Endothelial cell of umbilical vein (primary cell): ENCODE data around the gene LRRIQ1. TPM values are rescaled to one million over a fixed set of nuclear protein-coding genes. Genes with fewer than 3 reads are reported as not detected.

Experiments used
- BruUV-seq: library from RNA; stranded (reverse); fragments of 400-500 nt; replicated peaks from 2 replicates; lab custom pipeline; 2021; lab: Mats Ljungman, UMichigan
- CTCF ChIA-PET: fragments of 300-600, 350-600 bp; sonication (Branson Sonifier 250); formaldehyde crosslinking; loops from one replicate; lab custom pipeline; 2021; ENCODE audit warnings: antibody characterized with exemption, inconsistent platforms; lab: Charles Lee
- POLR2A ChIA-PET: fragments of 300-600, 350-600 bp; sonication (Branson Sonifier 250); formaldehyde crosslinking; loops from one replicate; lab custom pipeline; 2021; ENCODE audit warnings: antibody characterized with exemption, inconsistent platforms; lab: Charles Lee
- DNase-seq: peaks from one replicate; pipeline ENCODE4 v3.0.0-alpha.2; 2011; ENCODE audit warnings: low read depth, low spot score
- FAIRE-seq: peaks from 2 replicates; lab custom pipeline; 2011; peaks lifted over from hg19 to GRCh38; lab: Jason Lieb, UNC
- H2AFZ ChIP-seq: 2 replicates; pipeline ENCODE4 v1.6.0; 2012; ENCODE audit warnings: low read depth, low read length, control low read depth, inconsistent platforms
- H3K27ac ChIP-seq: 2 replicates; pipeline ENCODE4 v1.5.1; 2011; ENCODE audit warnings: low read depth, mild to moderate bottlenecking, control low read depth, low read length, moderate library complexity; ENCODE audit not compliant: insufficient read depth
- H3K27me3 ChIP-seq, 2 experiments: 2 replicates each; pipeline versions ENCODE4 v1.6.0 to v1.6.1; 2011; ENCODE audit warnings: low read length in 2 of 2, mixed read lengths in 1 of 2; ENCODE audit not compliant: control insufficient read depth in 2 of 2, insufficient read depth in 2 of 2
- H3K36me3 ChIP-seq, 2 experiments: 2 replicates in 1 of 2; 3 replicates in 1 of 2; pipeline ENCODE4 v1.5.1; 2011; ENCODE audit warnings: low read length in 2 of 2, mild to moderate bottlenecking in 1 of 2, moderate library complexity in 1 of 2; ENCODE audit not compliant: control insufficient read depth in 2 of 2, insufficient read depth in 2 of 2; ENCODE audit errors: extremely low read depth in 1 of 2
- H3K4me1 ChIP-seq: 3 replicates; pipeline ENCODE4 v1.5.1; 2011; ENCODE audit warnings: mild to moderate bottlenecking, low read length; ENCODE audit not compliant: control insufficient read depth, insufficient read depth; ENCODE audit errors: extremely low read depth
- H3K4me2 ChIP-seq: 2 replicates; pipeline ENCODE4 v1.6.1; 2011; ENCODE audit warnings: low read length, control low read depth, mixed read lengths; ENCODE audit not compliant: insufficient read depth
- H3K4me3 ChIP-seq, 3 experiments: fragments of 200-600 bp in 1 of 3; sonication (generic), shearing (Covaris generic) in 1 of 3; replicated peaks in 1 of 3; 2 replicates each; pipeline ENCODE4 v1.5.1; 2011 to 2016; ENCODE audit warnings: control low read depth in 3 of 3, low read length in 3 of 3, mild to moderate bottlenecking in 2 of 3, inconsistent platforms in 1 of 3, low read depth in 1 of 3, moderate library complexity in 1 of 3; ENCODE audit not compliant: insufficient read depth in 1 of 3
- H3K79me2 ChIP-seq: 2 replicates; pipeline ENCODE4 v1.6.0; 2012; ENCODE audit warnings: low read length, inconsistent platforms; ENCODE audit not compliant: control insufficient read depth, insufficient read depth
- H3K9ac ChIP-seq: replicated peaks from 2 replicates; pipeline ENCODE3; 2011; ENCODE audit warnings: low read length, control low read depth; ENCODE audit not compliant: insufficient read depth; ENCODE audit errors: extremely low read depth
- H3K9me1 ChIP-seq: replicated peaks from 3 replicates; pipeline ENCODE4 v1.6.0; 2011; ENCODE audit warnings: mild to moderate bottlenecking, low read length; ENCODE audit not compliant: control insufficient read depth, insufficient read depth; ENCODE audit errors: extremely low read depth
- H3K9me3 ChIP-seq: replicated peaks from 2 replicates; pipeline ENCODE4 v1.5.1; 2012; ENCODE audit warnings: low read length, inconsistent platforms; ENCODE audit not compliant: control insufficient read depth, insufficient read depth
- H4K20me1 ChIP-seq: replicated peaks from 2 replicates; pipeline ENCODE3; 2011; ENCODE audit warnings: mild to moderate bottlenecking, low read length; ENCODE audit not compliant: control insufficient read depth, insufficient read depth; ENCODE audit errors: extremely low read depth
- FOS ChIP-seq: IDR thresholded peaks from 2 replicates; pipeline ENCODE4 v1.6.1; 2011; ENCODE audit warnings: mild to moderate bottlenecking, low read length, moderate library complexity, borderline replicate concordance; ENCODE audit not compliant: insufficient read depth
- dilution Hi-C: fragments of 300-500 bp; cut with MboI; formaldehyde crosslinking; loops from one replicate; pipeline ENCODE4 v1.15.0; 2019; ENCODE audit warnings: low sequenced_read_pairs; ENCODE audit not compliant: extremely low pct_ligation_motif_present
- intact Hi-C: fragments of 100-400 bp; cut with micrococcal nuclease; formaldehyde crosslinking; loops from one replicate; pipeline ENCODE4 v1.10.0; 2022
- polyA plus RNA-seq, 4 experiments: library from polyadenylated mRNA; depleted of rRNA in 3 of 4; stranded (reverse) in 3 of 4; unstranded in 1 of 4; fragments of >200 nt; gene quantifications; 2 replicates each; pipeline versions ENCODE4 v1.2.1 to v1.2.3, GENCODE V29; 2011 to 2012; ENCODE audit warnings: missing spikeins in 1 of 4
- total RNA-seq: library from RNA; stranded (reverse); gene quantifications from 2 replicates; pipeline ENCODE4 v1.2.3, GENCODE V29; 2021
- TF ChIP-seq, protein P1 (sequence below), 2 donors: IDR thresholded peaks; 1 replicate in 1 of 2; 2 replicates in 1 of 2; pipeline ENCODE4 v1.5.1; 2011; ENCODE audit warnings: low read length in 2 of 2, mild to moderate bottlenecking in 2 of 2, moderate library complexity in 2 of 2, control low read depth in 1 of 2, inconsistent platforms in 1 of 2, low read depth in 1 of 2; ENCODE audit not compliant: insufficient read depth in 1 of 2; ENCODE audit errors: extremely low read depth in 1 of 2

LRRIQ1 gene
- total and polyA plus RNA-seq, 2 donors (not counting 3 experiments of a cell fraction or from before 2014, with no cell fraction given): 0.08 to 0.20 TPM

GRCh38 chr12:85277900-85278597 is 241.9 kb downstream of the LRRIQ1 start:
- Histone ChIP-seq H3K9me1 (no peaks in the 10 kb centered on the region), H3K4me1 (peaks cover 13% of the 10 kb centered on the region), H2AFZ (no peak overlapping the region), H3K79me2 (peaks cover 9% of the 10 kb centered on the region), H3K9me3 (no peaks in the 10 kb centered on the region), H3K27me3 (peaks cover 29 to 47% of the 10 kb centered on the region in 2 experiments), H4K20me1 (no peaks in the 10 kb centered on the region), H3K4me2 (no peak overlapping the region), H3K36me3 (no peaks in the 10 kb centered on the region), H3K4me3 (no peak overlapping the region), H3K9ac (no peak overlapping the region), H3K27ac (no peak overlapping the region)
- no TSS peak for BruUV-seq
- ChIA-PET CTCF (interaction anchor here (0.8 to 1.6 kb wide), 2 partner anchors 121 to 164 kb away, joined by 3 to 4 read pairs; no protein-coding TSS in a partner anchor), POLR2A (no interaction called here)
- TF ChIP-seq, protein P1, sequence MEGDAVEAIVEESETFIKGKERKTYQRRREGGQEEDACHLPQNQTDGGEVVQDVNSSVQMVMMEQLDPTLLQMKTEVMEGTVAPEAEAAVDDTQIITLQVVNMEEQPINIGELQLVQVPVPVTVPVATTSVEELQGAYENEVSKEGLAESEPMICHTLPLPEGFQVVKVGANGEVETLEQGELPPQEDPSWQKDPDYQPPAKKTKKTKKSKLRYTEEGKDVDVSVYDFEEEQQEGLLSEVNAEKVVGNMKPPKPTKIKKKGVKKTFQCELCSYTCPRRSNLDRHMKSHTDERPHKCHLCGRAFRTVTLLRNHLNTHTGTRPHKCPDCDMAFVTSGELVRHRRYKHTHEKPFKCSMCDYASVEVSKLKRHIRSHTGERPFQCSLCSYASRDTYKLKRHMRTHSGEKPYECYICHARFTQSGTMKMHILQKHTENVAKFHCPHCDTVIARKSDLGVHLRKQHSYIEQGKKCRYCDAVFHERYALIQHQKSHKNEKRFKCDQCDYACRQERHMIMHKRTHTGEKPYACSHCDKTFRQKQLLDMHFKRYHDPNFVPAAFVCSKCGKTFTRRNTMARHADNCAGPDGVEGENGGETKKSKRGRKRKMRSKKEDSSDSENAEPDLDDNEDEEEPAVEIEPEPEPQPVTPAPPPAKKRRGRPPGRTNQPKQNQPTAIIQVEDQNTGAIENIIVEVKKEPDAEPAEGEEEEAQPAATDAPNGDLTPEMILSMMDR (IDR thresholded peaks at IDR 0.05; ENCODE audit: extremely low read depth in 1 of 2, insufficient read depth in 1 of 2, low read depth in 1 of 2, low read length in 2 of 2): no peak
- no peak for TF ChIP-seq FOS
- dilution Hi-C loops: no loop called here
- intact Hi-C loops: no loop called here
- DNase-seq (no peak), FAIRE-seq (no peak)
